Measurements from ENCODE around the gene INA. TPM values are rescaled to one million over a fixed set of nuclear protein-coding genes. Genes with fewer than 3 reads are reported as not detected.

The INA gene
- polyA plus RNA-seq, 1 donor = 16.9 TPM

DNA sequence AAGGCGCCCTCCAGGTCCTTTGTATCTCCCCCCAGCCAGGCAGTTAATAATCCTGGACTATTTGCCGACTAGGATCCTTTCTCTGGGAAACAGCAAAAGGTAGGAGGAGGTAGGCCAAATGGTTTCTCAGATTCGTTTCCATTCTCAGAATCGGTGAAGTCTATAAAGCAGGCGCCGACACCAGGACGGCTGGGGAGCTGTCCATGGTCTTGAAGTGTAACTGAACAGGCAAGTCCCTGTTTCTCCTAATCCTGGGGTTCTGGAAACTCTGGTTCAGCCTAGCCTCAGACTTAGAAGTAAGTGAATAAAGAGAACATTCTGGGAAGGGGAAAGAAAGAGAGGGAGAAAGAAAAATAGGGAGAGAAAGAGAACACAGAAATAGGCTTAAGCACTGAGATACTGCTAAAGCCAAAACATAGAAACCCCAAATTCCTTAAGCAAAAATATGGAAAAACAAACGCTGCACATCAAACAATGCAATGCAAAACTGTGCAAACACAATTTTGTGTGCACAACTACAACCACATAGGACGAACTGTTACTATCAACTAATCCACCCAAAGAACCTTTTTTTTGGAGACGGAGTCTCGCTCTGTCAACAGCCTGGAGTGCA is 11.1 kb upstream of the INA start:
- Histone ChIP-seq H3K27ac (ENCODE audit: low read length) (no peak overlapping the region), H3K36me3 (ENCODE audit: control insufficient read depth, insufficient read depth, low read length) (no peaks in the 10 kb centered on the region), H3K4me1 (ENCODE audit: control insufficient read depth, insufficient read depth, low read length) (no peaks in the 10 kb centered on the region), H3K27me3 (ENCODE audit: control insufficient read depth, insufficient read depth, low read length) (peaks cover 4% of the 10 kb centered on the region), H3K4me3 (ENCODE audit: low read length) (no peak overlapping the region), H3K9me3 (ENCODE audit: control insufficient read depth, low read depth, low read length) (no peaks in the 10 kb centered on the region)
- no CpG with 5 or more reads among the region's 11 CpGs for WGBS (ENCODE audit: insufficient coverage, low lambda C conversion rate)
- DNase-seq = peak; percentile 33 to 65

GRCh38 chr10:103273041-103273441 is 3.9 kb upstream of the INA start:
- Histone ChIP-seq H3K36me3 (ENCODE audit: control insufficient read depth, insufficient read depth, low read length) (no peaks in the 10 kb centered on the region), H3K27ac (ENCODE audit: low read length) (no peak overlapping the region), H3K9me3 (ENCODE audit: control insufficient read depth, low read depth, low read length) (peaks cover 4% of the 10 kb centered on the region), H3K4me3 (ENCODE audit: low read length) (no peak overlapping the region), H3K4me1 (ENCODE audit: control insufficient read depth, insufficient read depth, low read length) (peaks cover 4% of the 10 kb centered on the region), H3K27me3 (ENCODE audit: control insufficient read depth, insufficient read depth, low read length) (peaks cover 41% of the 10 kb centered on the region)
- DNase-seq = no peak
- no CpG with 5 or more reads among the region's 4 CpGs for WGBS (ENCODE audit: insufficient coverage, low lambda C conversion rate)

GRCh38 chr10:103276251-103276895 is 565 bp upstream of the INA start:
- Histone ChIP-seq H3K36me3 (ENCODE audit: control insufficient read depth, insufficient read depth, low read length) (no peaks in the 10 kb centered on the region), H3K4me3 (ENCODE audit: low read length) (no peak overlapping the region), H3K4me1 (ENCODE audit: control insufficient read depth, insufficient read depth, low read length) (peaks cover 4% of the 10 kb centered on the region), H3K27me3 (ENCODE audit: control insufficient read depth, insufficient read depth, low read length) (peaks cover 70% of the 10 kb centered on the region), H3K9me3 (ENCODE audit: control insufficient read depth, low read depth, low read length) (peaks cover 8% of the 10 kb centered on the region), H3K27ac (ENCODE audit: low read length) (no peak overlapping the region)
- DNase-seq = no peak
- WGBS (ENCODE audit: insufficient coverage, low lambda C conversion rate) = 80% methylated on average over 1 of the region's 21 CpGs

- Histone ChIP-seq H3K4me3 (ENCODE audit: low read length) (peak overlapping the region; percentile 25), H3K9me3 (ENCODE audit: control insufficient read depth, low read depth, low read length) (peaks cover 8% of the 10 kb centered on the region), H3K36me3 (ENCODE audit: control insufficient read depth, insufficient read depth, low read length) (no peaks in the 10 kb centered on the region), H3K27me3 (ENCODE audit: control insufficient read depth, insufficient read depth, low read length) (peaks cover 76% of the 10 kb centered on the region), H3K27ac (ENCODE audit: low read length) (no peak overlapping the region), H3K4me1 (ENCODE audit: control insufficient read depth, insufficient read depth, low read length) (peaks cover 4% of the 10 kb centered on the region)
- DNase-seq = no peak
- no CpG with 5 or more reads among the region's 76 CpGs for WGBS (ENCODE audit: insufficient coverage, low lambda C conversion rate)
Measured at GRCh38 chr10:103277713-103278536, 987 bp downstream of the INA start.

DNA sequence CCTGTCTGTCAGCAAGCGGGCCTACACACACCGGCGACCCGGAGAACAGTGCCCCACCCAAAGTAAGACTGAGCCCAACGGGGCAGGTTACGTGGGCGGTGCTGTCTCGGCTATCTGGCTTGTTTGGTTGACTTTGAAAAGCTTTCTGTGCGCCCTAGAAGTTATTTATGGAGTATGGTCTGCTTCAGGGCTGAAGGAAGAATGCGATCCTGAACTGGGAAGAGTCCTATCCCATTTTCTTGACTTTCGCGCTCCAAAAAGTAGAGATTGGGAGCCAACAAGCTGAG is 1.5 kb downstream of the INA start:
- Histone ChIP-seq H3K27me3 (ENCODE audit: control insufficient read depth, insufficient read depth, low read length) (peaks cover 74% of the 10 kb centered on the region), H3K36me3 (ENCODE audit: control insufficient read depth, insufficient read depth, low read length) (no peaks in the 10 kb centered on the region), H3K4me3 (ENCODE audit: low read length) (peak overlapping the region; percentile 25), H3K9me3 (ENCODE audit: control insufficient read depth, low read depth, low read length) (peaks cover 8% of the 10 kb centered on the region), H3K27ac (ENCODE audit: low read length) (no peak overlapping the region), H3K4me1 (ENCODE audit: control insufficient read depth, insufficient read depth, low read length) (peaks cover 4% of the 10 kb centered on the region)
- no CpG with 5 or more reads among the region's 12 CpGs for WGBS (ENCODE audit: insufficient coverage, low lambda C conversion rate)
- no peak for DNase-seq

DNA sequence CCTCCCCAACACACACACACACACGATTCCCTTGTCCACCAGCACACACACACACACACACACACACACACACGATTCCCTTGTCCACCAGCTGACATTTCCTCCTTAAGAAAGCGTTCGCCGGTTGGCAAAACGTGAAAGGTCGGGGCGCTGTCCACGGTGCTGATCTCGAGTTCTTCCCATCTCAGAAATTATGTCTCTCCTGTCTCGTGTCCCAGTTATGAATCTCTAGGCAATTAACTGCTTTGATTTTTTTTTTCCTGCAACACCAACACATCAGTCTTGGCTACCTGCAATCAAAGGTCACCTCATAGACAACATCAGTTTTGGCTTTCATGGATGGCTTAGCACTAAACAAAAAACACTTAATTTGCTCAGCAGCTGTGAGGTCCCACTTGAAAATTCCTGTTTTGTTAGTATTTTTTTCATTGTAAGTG is 1.9 kb downstream of the INA start:
- WGBS (ENCODE audit: insufficient coverage, low lambda C conversion rate) = no CpG with 5 or more reads among the region's 11 CpGs
- Histone ChIP-seq H3K36me3 (ENCODE audit: control insufficient read depth, insufficient read depth, low read length) (no peaks in the 10 kb centered on the region), H3K4me1 (ENCODE audit: control insufficient read depth, insufficient read depth, low read length) (peaks cover 4% of the 10 kb centered on the region), H3K4me3 (ENCODE audit: low read length) (no peak overlapping the region), H3K27ac (ENCODE audit: low read length) (no peak overlapping the region), H3K27me3 (ENCODE audit: control insufficient read depth, insufficient read depth, low read length) (peaks cover 71% of the 10 kb centered on the region), H3K9me3 (ENCODE audit: control insufficient read depth, low read depth, low read length) (peaks cover 8% of the 10 kb centered on the region)
- DNase-seq = peak; percentile 7 to 34

- peaks cover 8% of the 10 kb centered on the region for H3K9me3 ChIP-seq (ENCODE audit: control insufficient read depth, low read depth, low read length)
- H3K27ac ChIP-seq (ENCODE audit: low read length) = no peak overlapping the region
- peaks cover 67% of the 10 kb centered on the region for H3K27me3 ChIP-seq (ENCODE audit: control insufficient read depth, insufficient read depth, low read length)
- peaks cover 4% of the 10 kb centered on the region for H3K4me1 ChIP-seq (ENCODE audit: control insufficient read depth, insufficient read depth, low read length)
- no peak for DNase-seq
- H3K4me3 ChIP-seq (ENCODE audit: low read length) = no peak overlapping the region
- no peaks in the 10 kb centered on the region for H3K36me3 ChIP-seq (ENCODE audit: control insufficient read depth, insufficient read depth, low read length)
- no CpG with 5 or more reads among the region's 3 CpGs for WGBS (ENCODE audit: insufficient coverage, low lambda C conversion rate)
Measured at GRCh38 chr10:103280031-103280430, 3.1 kb downstream of the INA start.

- no CpG with 5 or more reads among the region's 2 CpGs for WGBS (ENCODE audit: insufficient coverage, low lambda C conversion rate)
- Histone ChIP-seq H3K4me1 (ENCODE audit: control insufficient read depth, insufficient read depth, low read length) (peaks cover 4% of the 10 kb centered on the region), H3K27me3 (ENCODE audit: control insufficient read depth, insufficient read depth, low read length) (peaks cover 62% of the 10 kb centered on the region)
Measured at GRCh38 chr10:103280506-103280905, 3.6 kb downstream of the INA start.

DNA sequence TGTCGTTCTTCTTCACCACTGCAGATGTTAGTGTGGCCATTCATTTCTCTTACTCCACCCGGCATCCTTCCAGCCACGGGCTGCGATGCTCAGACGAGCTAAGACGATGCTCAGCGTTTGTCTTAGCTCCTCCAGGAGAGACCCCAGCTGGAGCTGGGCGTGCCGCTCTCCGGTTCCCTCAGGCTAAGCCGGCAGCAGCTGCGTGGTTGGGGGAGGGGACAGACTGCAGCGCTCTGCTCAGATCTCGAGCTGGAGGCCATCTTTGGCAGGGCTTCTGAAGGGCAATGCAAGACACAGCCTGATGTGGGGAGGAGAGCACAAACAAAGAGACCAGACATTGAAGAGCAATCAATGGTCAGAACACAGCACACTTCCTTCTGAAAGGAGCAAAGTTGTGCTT is 4.8 kb downstream of the INA start:
- Histone ChIP-seq H3K27me3 (ENCODE audit: control insufficient read depth, insufficient read depth, low read length) (peaks cover 52% of the 10 kb centered on the region), H3K4me3 (ENCODE audit: low read length) (no peak overlapping the region), H3K4me1 (ENCODE audit: control insufficient read depth, insufficient read depth, low read length) (peaks cover under 1% of the 10 kb centered on the region), H3K27ac (ENCODE audit: low read length) (no peak overlapping the region), H3K9me3 (ENCODE audit: control insufficient read depth, low read depth, low read length) (peaks cover 8% of the 10 kb centered on the region), H3K36me3 (ENCODE audit: control insufficient read depth, insufficient read depth, low read length) (no peaks in the 10 kb centered on the region)
- peak; percentile 14 to 41 for DNase-seq
- whole genome bisulfite sequencing (ENCODE audit: insufficient coverage, low lambda C conversion rate) = no CpG with 5 or more reads among the region's 14 CpGs

More at GRCh38 chr10:103280506-103280905, 3.6 kb downstream of the INA start:
- DNase-seq = no peak
- Histone ChIP-seq H3K36me3 (ENCODE audit: control insufficient read depth, insufficient read depth, low read length) (no peaks in the 10 kb centered on the region), H3K27ac (ENCODE audit: low read length) (no peak overlapping the region), H3K4me3 (ENCODE audit: low read length) (no peak overlapping the region), H3K9me3 (ENCODE audit: control insufficient read depth, low read depth, low read length) (peaks cover 8% of the 10 kb centered on the region)

- Histone ChIP-seq H3K4me1 (ENCODE audit: control insufficient read depth, insufficient read depth, low read length) (no peaks in the 10 kb centered on the region), H3K4me3 (ENCODE audit: low read length) (no peak overlapping the region), H3K36me3 (ENCODE audit: control insufficient read depth, insufficient read depth, low read length) (no peaks in the 10 kb centered on the region), H3K9me3 (ENCODE audit: control insufficient read depth, low read depth, low read length) (peaks cover 4% of the 10 kb centered on the region), H3K27me3 (ENCODE audit: control insufficient read depth, insufficient read depth, low read length) (peaks cover 46% of the 10 kb centered on the region), H3K27ac (ENCODE audit: low read length) (no peak overlapping the region)
- DNase-seq = no peak
- no CpG with 5 or more reads among the region's 1 CpG for WGBS (ENCODE audit: insufficient coverage, low lambda C conversion rate)
Measured at GRCh38 chr10:103282961-103283360, 6.0 kb downstream of the INA start.
